Measurements from ENCODE around the gene HNRNPLL.

The HNRNPLL gene

GRCh38 chr2:38600921-38601455 is 1.7 kb downstream of the HNRNPLL start:
- peak; percentile 40 for DNase-seq (ENCODE audit: low read depth)
- peak overlapping the region; percentile 66 for H3K4me3 ChIP-seq (ENCODE audit: low read depth, low read length)
- TF ChIP-seq MAX (IDR thresholded peaks at IDR 0.05; ENCODE audit: low read depth, low read length) (no peak), POLR2A (IDR thresholded peaks at IDR 0.05; ENCODE audit: extremely low read depth, insufficient read length) (no peak)

DNA sequence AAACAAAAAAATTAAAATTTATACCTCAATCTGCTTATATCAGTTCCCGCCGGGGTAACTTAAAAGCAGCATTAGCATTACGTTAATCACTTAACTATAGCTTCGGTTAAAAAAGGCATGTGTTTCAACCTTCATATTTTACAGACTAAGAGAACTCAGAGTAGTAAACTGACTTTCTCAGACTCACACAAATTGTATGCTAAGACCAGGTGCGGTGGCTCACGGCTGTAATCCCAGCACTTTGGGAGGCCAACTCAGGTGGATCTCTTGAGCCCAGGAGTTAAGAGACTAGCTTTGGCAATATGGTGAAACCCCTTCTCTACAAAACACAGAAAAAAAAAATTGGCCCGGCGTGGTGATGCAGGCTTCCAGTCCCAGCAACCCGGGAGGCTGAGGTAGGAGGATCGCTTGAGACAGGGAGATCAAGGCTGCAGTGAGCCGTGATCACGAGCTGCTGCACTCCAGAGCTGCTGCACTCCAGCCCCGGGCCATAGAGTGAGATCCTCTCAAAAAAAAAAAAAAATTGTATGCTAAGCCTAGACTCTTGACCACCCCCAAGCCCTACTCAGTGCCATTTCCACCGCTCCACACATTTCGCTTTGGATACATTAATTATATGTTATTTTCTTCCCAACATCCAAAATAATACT is 2.4 kb downstream of the HNRNPLL start:
- peak overlapping the region; percentile 66 for H3K4me3 ChIP-seq (ENCODE audit: low read depth, low read length)
- DNase-seq (ENCODE audit: low read depth) = peak; percentile 53
- TF ChIP-seq MAX (IDR thresholded peaks at IDR 0.05; ENCODE audit: low read depth, low read length) = no peak
- no peak for TF ChIP-seq MYC (IDR thresholded peaks at IDR 0.05; ENCODE audit: low read depth, low read length)
- TF ChIP-seq, protein P1, sequence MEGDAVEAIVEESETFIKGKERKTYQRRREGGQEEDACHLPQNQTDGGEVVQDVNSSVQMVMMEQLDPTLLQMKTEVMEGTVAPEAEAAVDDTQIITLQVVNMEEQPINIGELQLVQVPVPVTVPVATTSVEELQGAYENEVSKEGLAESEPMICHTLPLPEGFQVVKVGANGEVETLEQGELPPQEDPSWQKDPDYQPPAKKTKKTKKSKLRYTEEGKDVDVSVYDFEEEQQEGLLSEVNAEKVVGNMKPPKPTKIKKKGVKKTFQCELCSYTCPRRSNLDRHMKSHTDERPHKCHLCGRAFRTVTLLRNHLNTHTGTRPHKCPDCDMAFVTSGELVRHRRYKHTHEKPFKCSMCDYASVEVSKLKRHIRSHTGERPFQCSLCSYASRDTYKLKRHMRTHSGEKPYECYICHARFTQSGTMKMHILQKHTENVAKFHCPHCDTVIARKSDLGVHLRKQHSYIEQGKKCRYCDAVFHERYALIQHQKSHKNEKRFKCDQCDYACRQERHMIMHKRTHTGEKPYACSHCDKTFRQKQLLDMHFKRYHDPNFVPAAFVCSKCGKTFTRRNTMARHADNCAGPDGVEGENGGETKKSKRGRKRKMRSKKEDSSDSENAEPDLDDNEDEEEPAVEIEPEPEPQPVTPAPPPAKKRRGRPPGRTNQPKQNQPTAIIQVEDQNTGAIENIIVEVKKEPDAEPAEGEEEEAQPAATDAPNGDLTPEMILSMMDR (IDR thresholded peaks at IDR 0.05; ENCODE audit: low read depth, low read length) = no peak
- TF ChIP-seq POLR2A (IDR thresholded peaks at IDR 0.05; ENCODE audit: extremely low read depth, insufficient read length) = no peak

DNA sequence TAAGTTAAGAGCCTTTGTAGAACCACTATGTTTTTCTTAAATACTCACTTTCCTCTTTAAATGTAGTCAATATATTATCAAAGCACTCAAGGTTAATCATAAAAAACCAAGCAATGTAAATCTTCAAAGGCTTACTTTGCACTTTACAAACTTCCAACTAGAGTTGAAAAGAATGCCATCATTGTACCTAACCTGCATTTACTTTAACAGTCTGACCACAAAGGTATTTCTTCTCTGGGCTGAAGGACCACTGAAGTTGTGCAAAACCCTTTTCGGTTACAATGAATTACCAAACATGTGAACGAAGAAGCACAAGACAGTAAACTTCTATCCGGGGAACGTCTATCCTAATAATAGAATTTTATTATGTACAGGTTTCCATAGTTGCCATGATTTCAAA is 3.0 kb downstream of the HNRNPLL start:
- H3K4me3 ChIP-seq (ENCODE audit: low read depth, low read length) = peak overlapping the region; percentile 66
- peak; percentile 41 for DNase-seq (ENCODE audit: low read depth)

GRCh38 chr2:38598991-38599295 is 3.8 kb downstream of the HNRNPLL start:
- TF ChIP-seq POLR2A (IDR thresholded peaks at IDR 0.05; ENCODE audit: extremely low read depth, insufficient read length) (no peak), MAX (IDR thresholded peaks at IDR 0.05; ENCODE audit: low read depth, low read length) (no peak), MYC (IDR thresholded peaks at IDR 0.05; ENCODE audit: low read depth, low read length) (no peak)
- TF ChIP-seq, protein P1 (IDR thresholded peaks at IDR 0.05; ENCODE audit: low read depth, low read length) = no peak
- DNase-seq (ENCODE audit: low read depth) = no peak
- peak overlapping the region; percentile 66 for H3K4me3 ChIP-seq (ENCODE audit: low read depth, low read length)

More for the DNA sequence above, 3.0 kb downstream of the HNRNPLL start:
- TF ChIP-seq POLR2A (IDR thresholded peaks at IDR 0.05; ENCODE audit: extremely low read depth, insufficient read length) (no peak), MYC (IDR thresholded peaks at IDR 0.05; ENCODE audit: low read depth, low read length) (no peak), MAX (IDR thresholded peaks at IDR 0.05; ENCODE audit: low read depth, low read length) (no peak)
- TF ChIP-seq, protein P1 (IDR thresholded peaks at IDR 0.05; ENCODE audit: low read depth, low read length) = no peak

DNA sequence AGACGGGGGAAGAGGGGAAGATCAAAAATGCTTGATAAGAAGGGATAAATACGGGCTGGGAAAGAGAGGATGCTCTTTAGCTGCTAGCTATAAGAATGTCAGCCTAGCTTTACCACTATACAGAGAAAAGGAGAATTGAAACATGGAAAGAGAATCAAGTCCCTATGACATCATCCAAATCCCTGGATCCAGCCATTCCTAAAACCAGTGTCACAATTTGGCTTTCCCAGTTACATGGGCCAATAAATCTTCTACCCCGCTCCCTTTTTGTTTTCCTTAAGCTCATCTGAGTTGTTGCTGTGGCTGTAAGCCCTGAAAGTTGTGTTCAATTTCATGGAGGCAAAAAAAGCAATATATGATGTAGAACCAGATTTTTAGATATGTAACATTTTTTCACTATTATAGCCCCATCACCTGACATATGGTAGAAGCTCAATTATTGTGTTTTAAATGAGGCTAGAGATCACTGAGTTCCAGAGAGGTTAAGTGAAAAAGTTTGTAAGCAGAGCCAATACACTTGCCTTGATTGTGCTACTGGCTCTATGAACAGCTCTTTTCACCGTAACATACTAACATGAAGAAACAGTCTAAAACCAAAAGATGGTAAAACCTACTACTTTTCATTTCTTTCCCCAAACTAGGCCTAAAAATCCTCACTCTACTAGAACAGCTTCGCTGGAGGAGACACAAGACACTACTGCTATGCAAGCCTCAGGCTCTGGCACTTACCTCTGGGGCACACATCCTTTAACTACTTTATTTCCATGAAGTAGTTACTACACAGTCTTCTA is 4.3 kb downstream of the HNRNPLL start:
- DNase-seq (ENCODE audit: low read depth) = peak; percentile 26
- peak overlapping the region; percentile 66 for H3K4me3 ChIP-seq (ENCODE audit: low read depth, low read length)
- TF ChIP-seq POLR2A (IDR thresholded peaks at IDR 0.05; ENCODE audit: extremely low read depth, insufficient read length) (no peak), MYC (IDR thresholded peaks at IDR 0.05; ENCODE audit: low read depth, low read length) (no peak), MAX (IDR thresholded peaks at IDR 0.05; ENCODE audit: low read depth, low read length) (no peak)
- TF ChIP-seq, protein P1 (IDR thresholded peaks at IDR 0.05; ENCODE audit: low read depth, low read length) = no peak

DNA sequence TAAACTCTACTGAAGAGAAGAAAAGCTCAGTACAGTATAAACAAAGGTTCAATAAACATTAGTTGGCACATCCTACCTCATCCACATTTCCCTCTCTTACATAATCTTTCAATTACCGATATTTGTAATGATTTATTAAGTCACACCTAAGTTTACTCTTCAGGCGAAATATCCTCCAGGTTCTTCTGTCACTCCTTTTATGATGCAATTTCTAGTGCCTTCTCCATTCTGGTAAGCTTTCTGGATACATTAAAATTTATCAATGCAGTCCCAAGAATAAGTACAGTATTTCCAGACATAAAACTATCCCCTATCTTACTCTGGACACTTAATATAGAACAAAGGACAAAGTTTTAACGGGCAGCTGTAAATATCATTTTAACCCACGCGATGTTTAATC is 5.6 kb downstream of the HNRNPLL start:
- no peak for DNase-seq (ENCODE audit: low read depth)
- no peak overlapping the region for H3K4me3 ChIP-seq (ENCODE audit: low read depth, low read length)
- TF ChIP-seq POLR2A (IDR thresholded peaks at IDR 0.05; ENCODE audit: extremely low read depth, insufficient read length) = no peak
- no peak for TF ChIP-seq MYC (IDR thresholded peaks at IDR 0.05; ENCODE audit: low read depth, low read length)
- TF ChIP-seq, protein P1 (IDR thresholded peaks at IDR 0.05; ENCODE audit: low read depth, low read length) = no peak
- TF ChIP-seq MAX (IDR thresholded peaks at IDR 0.05; ENCODE audit: low read depth, low read length) = no peak

Data from NB4 (cell line).